PFSK-1 (cell line): Measurements from ENCODE around the gene SNX9.

ENCODE experiments used
- POLR2AphosphoS5 ChIP-seq: IDR thresholded peaks from 2 replicates; pipeline ENCODE4 v1.6.1; 2012; ENCODE audit warnings: low read depth, mild to moderate bottlenecking, control low read depth, low read length, moderate library complexity
- TAF1 ChIP-seq: IDR thresholded peaks from 2 replicates; pipeline ENCODE4 v1.6.1; 2012; ENCODE audit warnings: low read length, control low read depth, borderline replicate concordance; ENCODE audit not compliant: insufficient read depth

GRCh38 chr6:157862706-157863105 is 39.7 kb downstream of the SNX9 start:
- TF ChIP-seq TAF1 (no peak), POLR2AphosphoS5 (no peak)
